OCI-LY1 (cell line): ENCODE measurements around the gene CCDC33.
"Not testable (repeated sequence)": the region's sequence is repeated elsewhere in the genome, so short reads cannot be mapped to it uniquely, and the experiment has no call there.

Experiments
- H2AFZ ChIP-seq: fragments of 200-600 bp; sonication (generic), shearing (Covaris generic); 2 replicates; pipeline ENCODE4 v1.6.0; 2014; ENCODE audit warnings: antibody characterized with exemption, mild to moderate bottlenecking, low read length
- H3F3A ChIP-seq: fragments of 200-600 bp; sonication (generic), shearing (Covaris generic); 2 replicates; pipeline ENCODE4 v1.6.0; 2014; ENCODE audit warnings: mild to moderate bottlenecking, antibody characterized with exemption, low read length, moderate library complexity; ENCODE audit not compliant: insufficient read depth
- H3K27ac ChIP-seq: fragments of 200-600 bp; sonication (generic); 2 replicates; pipeline ENCODE4 v1.5.1; 2014; ENCODE audit warnings: low read length, mixed run types, mild to moderate bottlenecking, low read depth; ENCODE audit not compliant: poor library complexity, severe bottlenecking
- H3K27me3 ChIP-seq: fragments of 200-600 bp; sonication (generic); 2 replicates; pipeline ENCODE4 v1.6.0; 2014; ENCODE audit warnings: antibody characterized with exemption, mild to moderate bottlenecking, low read length, moderate library complexity; ENCODE audit not compliant: insufficient read depth
- H3K36me3 ChIP-seq: fragments of 200-600 bp; sonication (generic); 2 replicates; pipeline ENCODE4 v1.6.1; 2014; ENCODE audit warnings: mild to moderate bottlenecking, antibody characterized with exemption, low read length, moderate library complexity, mixed read lengths; ENCODE audit not compliant: insufficient read depth
- H3K4me1 ChIP-seq: fragments of 200-600 bp; sonication (generic); 2 replicates; pipeline ENCODE4 v1.5.1; 2014; ENCODE audit warnings: mild to moderate bottlenecking, low read length, moderate library complexity; ENCODE audit not compliant: insufficient read depth, severe bottlenecking
- H3K4me2 ChIP-seq: fragments of 200-600 bp; sonication (generic), shearing (Covaris generic); 2 replicates; pipeline ENCODE4 v1.6.1; 2014; ENCODE audit warnings: low read length
- H3K4me3 ChIP-seq: fragments of 200-600 bp; sonication (generic); 2 replicates; pipeline ENCODE4 v1.5.1; 2014; ENCODE audit warnings: low read length, low read depth, mild to moderate bottlenecking, mixed read lengths; ENCODE audit not compliant: poor library complexity, severe bottlenecking
- H3K79me2 ChIP-seq: fragments of 200-600 bp; shearing (Covaris generic); 2 replicates; pipeline ENCODE4 v1.6.1; 2016; ENCODE audit warnings: mixed run types, low read length, mixed read lengths; ENCODE audit not compliant: insufficient read depth
- H3K9ac ChIP-seq: fragments of 200-600 bp; sonication (generic), shearing (Covaris generic); 2 replicates; pipeline ENCODE4 v1.6.1; 2014; ENCODE audit warnings: mild to moderate bottlenecking, low read length, mixed read lengths
- H3K9me2 ChIP-seq: fragments of 200-600 bp; sonication (generic), shearing (Covaris generic); 2 replicates; pipeline ENCODE4 v1.6.1; 2014; ENCODE audit warnings: low read depth, mild to moderate bottlenecking, low read length, mixed read lengths
- H3K9me3 ChIP-seq: fragments of 200-600 bp; shearing (Covaris generic); 2 replicates; pipeline ENCODE4 v1.6.1; 2014; ENCODE audit warnings: low read length, mixed read lengths
- H4K20me1 ChIP-seq: fragments of 200-600 bp; sonication (generic), shearing (Covaris generic); 2 replicates; pipeline ENCODE4 v1.6.0; 2016; ENCODE audit warnings: mild to moderate bottlenecking, low read length; ENCODE audit not compliant: insufficient read depth
- EZH2 ChIP-seq: fragments of 200-600 bp; sonication (generic), shearing (Covaris generic); IDR thresholded peaks from 2 replicates; pipeline ENCODE4 v1.8.0; 2017; ENCODE audit warnings: borderline replicate concordance, mixed run types, mild to moderate bottlenecking, antibody characterized with exemption, low read length, moderate library complexity, mixed read lengths
- TF ChIP-seq, protein P1 (sequence below): fragments of 200-600 bp; sonication (generic), shearing (Covaris generic); IDR thresholded peaks from 2 replicates; pipeline ENCODE4 v1.5.1; 2017; ENCODE audit warnings: mild to moderate bottlenecking, antibody characterized with exemption, low read length, moderate library complexity, mixed read lengths

The CCDC33 gene

GRCh38 chr15:74357514-74357913 is 121.4 kb downstream of the CCDC33 start:
- H3K9me2 ChIP-seq, H3K27me3 ChIP-seq, H3K27ac ChIP-seq, H2AFZ ChIP-seq, H3K9ac ChIP-seq, H3K4me2 ChIP-seq, H3K4me1 ChIP-seq, H3K4me3 ChIP-seq, H3F3A ChIP-seq, H3K36me3 ChIP-seq, H4K20me1 ChIP-seq, H3K79me2 ChIP-seq, H3K9me3 ChIP-seq: not testable (repeated sequence)

GRCh38 chr15:74359376-74359775 is 123.2 kb downstream of the CCDC33 start:
- H3K27me3 ChIP-seq, H3K9me3 ChIP-seq, H3K4me3 ChIP-seq, H3K36me3 ChIP-seq, H3K9me2 ChIP-seq, H3K4me2 ChIP-seq, H3K79me2 ChIP-seq, H4K20me1 ChIP-seq, H3F3A ChIP-seq, H3K9ac ChIP-seq, H2AFZ ChIP-seq, H3K27ac ChIP-seq, H3K4me1 ChIP-seq: not testable (repeated sequence)

GRCh38 chr15:74360855-74361254 is 124.7 kb downstream of the CCDC33 start:
- H3K9me2 ChIP-seq, H3K9me3 ChIP-seq, H3K4me1 ChIP-seq, H3K27me3 ChIP-seq, H3F3A ChIP-seq, H3K4me2 ChIP-seq, H3K9ac ChIP-seq, H3K27ac ChIP-seq, H3K36me3 ChIP-seq, H4K20me1 ChIP-seq, H3K79me2 ChIP-seq, H2AFZ ChIP-seq, H3K4me3 ChIP-seq: not testable (repeated sequence)

DNA sequence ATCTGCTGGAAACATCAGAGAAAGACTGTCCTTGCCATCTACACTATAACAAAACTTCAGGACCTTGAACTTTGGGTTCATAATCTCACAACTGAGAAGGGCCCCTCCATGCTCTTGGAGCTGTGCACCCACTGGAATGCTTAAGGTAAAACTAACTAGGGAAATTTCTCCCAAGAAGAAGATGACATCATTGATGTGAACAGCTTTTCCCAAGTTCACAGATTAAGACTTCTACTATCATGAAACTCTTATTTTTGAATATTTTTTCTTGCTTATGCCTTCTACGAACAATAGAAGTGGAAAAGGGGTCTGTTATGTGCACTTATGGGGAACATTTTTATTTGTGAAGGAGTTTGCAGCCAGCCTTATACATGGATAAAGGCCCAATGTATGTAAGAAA is 126.4 kb downstream of the CCDC33 start:
- no peak overlapping the region for H3K4me3 ChIP-seq
- no peak overlapping the region for H2AFZ ChIP-seq

More for the DNA sequence above, 126.4 kb downstream of the CCDC33 start:
- no peaks in the 10 kb centered on the region for H3K4me1 ChIP-seq
- no peak for TF ChIP-seq EZH2
- TF ChIP-seq, protein P1, sequence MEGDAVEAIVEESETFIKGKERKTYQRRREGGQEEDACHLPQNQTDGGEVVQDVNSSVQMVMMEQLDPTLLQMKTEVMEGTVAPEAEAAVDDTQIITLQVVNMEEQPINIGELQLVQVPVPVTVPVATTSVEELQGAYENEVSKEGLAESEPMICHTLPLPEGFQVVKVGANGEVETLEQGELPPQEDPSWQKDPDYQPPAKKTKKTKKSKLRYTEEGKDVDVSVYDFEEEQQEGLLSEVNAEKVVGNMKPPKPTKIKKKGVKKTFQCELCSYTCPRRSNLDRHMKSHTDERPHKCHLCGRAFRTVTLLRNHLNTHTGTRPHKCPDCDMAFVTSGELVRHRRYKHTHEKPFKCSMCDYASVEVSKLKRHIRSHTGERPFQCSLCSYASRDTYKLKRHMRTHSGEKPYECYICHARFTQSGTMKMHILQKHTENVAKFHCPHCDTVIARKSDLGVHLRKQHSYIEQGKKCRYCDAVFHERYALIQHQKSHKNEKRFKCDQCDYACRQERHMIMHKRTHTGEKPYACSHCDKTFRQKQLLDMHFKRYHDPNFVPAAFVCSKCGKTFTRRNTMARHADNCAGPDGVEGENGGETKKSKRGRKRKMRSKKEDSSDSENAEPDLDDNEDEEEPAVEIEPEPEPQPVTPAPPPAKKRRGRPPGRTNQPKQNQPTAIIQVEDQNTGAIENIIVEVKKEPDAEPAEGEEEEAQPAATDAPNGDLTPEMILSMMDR: no peak
- H3K27ac ChIP-seq: no peak overlapping the region
- H4K20me1 ChIP-seq: no peaks in the 10 kb centered on the region
- no peak overlapping the region for H3K9ac ChIP-seq
- H3K9me3 ChIP-seq: no peaks in the 10 kb centered on the region
- no peaks in the 10 kb centered on the region for H3K36me3 ChIP-seq
- no peak overlapping the region for H3K4me2 ChIP-seq
- no peaks in the 10 kb centered on the region for H3F3A ChIP-seq
- H3K79me2 ChIP-seq: no peaks in the 10 kb centered on the region
- H3K27me3 ChIP-seq: peaks cover under 1% of the 10 kb centered on the region; the same call in 1 of the 2 replicates
- H3K9me2 ChIP-seq: no peaks in the 10 kb centered on the region
